Measurements from ENCODE around the gene CRYZL1. TPM values are rescaled to one million over a fixed set of nuclear protein-coding genes. Genes with fewer than 3 reads are reported as not detected.

CRYZL1 gene
- total and polyA plus RNA-seq, 8 donors, result 21.8 to 84.5 (median 63.4) TPM

- ATAC-seq (no peak), DNase-seq (no peak)
- intact Hi-C loops (cut with DNase I), result loop anchor here in 1 of 2 donors (10.0 kb wide), 1 partner anchor 259 kb away; no protein-coding TSS in a partner anchor
- Histone ChIP-seq H3K27me3 (peaks cover 0 to 11% of the 10 kb centered on the region in 2 donors), H3K27ac (peak overlapping the region in 1 of 2 donors; percentile 39), H3K36me3 (no peaks in the 10 kb centered on the region), H3K4me3 (no peak overlapping the region), H3K9me3 (no peaks in the 10 kb centered on the region), H3K4me1 (peaks cover 7 to 36% of the 10 kb centered on the region in 2 donors)
- TF ChIP-seq CTCF (IDR thresholded peaks at IDR 0.05), result no peak
Measured at GRCh38 chr21:33645730-33646129, 4.2 kb upstream of the CRYZL1 start.

GRCh38 chr21:33644383-33645074, 3.0 kb upstream of the CRYZL1 start:
- Histone ChIP-seq H3K4me1 (peaks cover 7 to 41% of the 10 kb centered on the region in 2 donors), H3K27ac (peak overlapping the region; percentile 39 to 91), H3K4me3 (peak overlapping the region in 1 of 2 donors; percentile 97), H3K9me3 (no peaks in the 10 kb centered on the region), H3K36me3 (no peaks in the 10 kb centered on the region), H3K27me3 (peaks cover 0 to 11% of the 10 kb centered on the region in 2 donors)
- DNase-seq (peak in 2 of 4 donors; percentile 57 to 69), ATAC-seq (no peak)
- no peak for TF ChIP-seq CTCF (IDR thresholded peaks at IDR 0.05)
- intact Hi-C loops (cut with DNase I), result loop anchor here in 1 of 2 donors (10.0 kb wide), 1 partner anchor 260 kb away; no protein-coding TSS in a partner anchor

GRCh38 chr21:33643658-33644311, 2.2 kb upstream of the CRYZL1 start:
- ATAC-seq, result no peak
- Histone ChIP-seq H3K27ac (peak overlapping the region; percentile 91), H3K4me3 (peak overlapping the region; percentile 82 to 97), H3K36me3 (no peaks in the 10 kb centered on the region), H3K4me1 (peaks cover 7 to 36% of the 10 kb centered on the region in 2 donors), H3K9me3 (no peaks in the 10 kb centered on the region), H3K27me3 (peaks cover 0 to 11% of the 10 kb centered on the region in 2 donors)
- intact Hi-C loops (cut with DNase I), result loop anchor here in 1 of 2 donors (10.0 kb wide), 1 partner anchor 261 kb away; no protein-coding TSS in a partner anchor
- DNase-seq, result peak in 1 of 4 donors; percentile 21
- no peak for TF ChIP-seq CTCF (IDR thresholded peaks at IDR 0.05)

- intact Hi-C loops (cut with DNase I), result loop anchor here in 1 of 2 donors (10.0 kb wide), 1 partner anchor 262 kb away; no protein-coding TSS in a partner anchor
- peak; percentile 29 to 87 (median 37) for DNase-seq
- no peak for ATAC-seq
Measured at GRCh38 chr21:33642896-33643657, 1.5 kb upstream of the CRYZL1 start.

More at GRCh38 chr21:33642896-33643657, 1.5 kb upstream of the CRYZL1 start:
- no peak for TF ChIP-seq CTCF (IDR thresholded peaks at IDR 0.05)
- Histone ChIP-seq H3K9me3 (no peaks in the 10 kb centered on the region), H3K27ac (peak overlapping the region; percentile 91), H3K4me1 (peaks cover 7 to 42% of the 10 kb centered on the region in 2 donors), H3K36me3 (no peaks in the 10 kb centered on the region), H3K27me3 (peaks cover 0 to 11% of the 10 kb centered on the region in 2 donors), H3K4me3 (peak overlapping the region; percentile 82 to 97)
